Retinal pigment epithelial cell (primary cell): ENCODE data around the gene PRSS16.

Experiments
- DNase-seq: peaks from one replicate; pipeline ENCODE4 v3.0.0-alpha.2; 2010; ENCODE audit warnings: low read depth
- H3K4me3 ChIP-seq: 2 replicates; pipeline ENCODE4 v1.5.1; 2011; ENCODE audit warnings: mild to moderate bottlenecking, low read length, control low read depth, moderate library complexity
- TF ChIP-seq, protein P1 (sequence below): conservative IDR thresholded peaks from 2 replicates; pipeline ENCODE4 v1.5.1; 2011; ENCODE audit warnings: low read depth, low read length, control low read depth, inconsistent platforms

PRSS16 gene

DNA sequence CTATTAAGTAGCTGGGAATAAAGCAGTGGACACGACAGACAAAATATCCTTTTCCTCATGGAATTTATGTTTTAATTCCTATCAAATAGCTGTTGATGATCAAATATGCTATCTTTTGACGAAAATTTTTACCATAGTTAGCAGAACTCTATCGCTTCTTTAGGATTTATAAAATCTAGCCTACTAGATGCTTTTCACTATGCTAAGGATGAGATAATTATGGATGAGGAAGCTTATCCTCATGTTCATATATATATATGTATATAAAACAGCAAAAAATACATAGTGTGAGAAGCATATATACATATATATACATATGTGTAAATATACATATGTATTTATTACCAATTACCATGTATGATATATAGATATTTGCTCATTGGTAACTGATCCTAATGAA, 12.9 kb upstream of the PRSS16 start:
- TF ChIP-seq, protein P1, sequence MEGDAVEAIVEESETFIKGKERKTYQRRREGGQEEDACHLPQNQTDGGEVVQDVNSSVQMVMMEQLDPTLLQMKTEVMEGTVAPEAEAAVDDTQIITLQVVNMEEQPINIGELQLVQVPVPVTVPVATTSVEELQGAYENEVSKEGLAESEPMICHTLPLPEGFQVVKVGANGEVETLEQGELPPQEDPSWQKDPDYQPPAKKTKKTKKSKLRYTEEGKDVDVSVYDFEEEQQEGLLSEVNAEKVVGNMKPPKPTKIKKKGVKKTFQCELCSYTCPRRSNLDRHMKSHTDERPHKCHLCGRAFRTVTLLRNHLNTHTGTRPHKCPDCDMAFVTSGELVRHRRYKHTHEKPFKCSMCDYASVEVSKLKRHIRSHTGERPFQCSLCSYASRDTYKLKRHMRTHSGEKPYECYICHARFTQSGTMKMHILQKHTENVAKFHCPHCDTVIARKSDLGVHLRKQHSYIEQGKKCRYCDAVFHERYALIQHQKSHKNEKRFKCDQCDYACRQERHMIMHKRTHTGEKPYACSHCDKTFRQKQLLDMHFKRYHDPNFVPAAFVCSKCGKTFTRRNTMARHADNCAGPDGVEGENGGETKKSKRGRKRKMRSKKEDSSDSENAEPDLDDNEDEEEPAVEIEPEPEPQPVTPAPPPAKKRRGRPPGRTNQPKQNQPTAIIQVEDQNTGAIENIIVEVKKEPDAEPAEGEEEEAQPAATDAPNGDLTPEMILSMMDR: no peak
- no peak for DNase-seq
- no peak overlapping the region for H3K4me3 ChIP-seq

DNA sequence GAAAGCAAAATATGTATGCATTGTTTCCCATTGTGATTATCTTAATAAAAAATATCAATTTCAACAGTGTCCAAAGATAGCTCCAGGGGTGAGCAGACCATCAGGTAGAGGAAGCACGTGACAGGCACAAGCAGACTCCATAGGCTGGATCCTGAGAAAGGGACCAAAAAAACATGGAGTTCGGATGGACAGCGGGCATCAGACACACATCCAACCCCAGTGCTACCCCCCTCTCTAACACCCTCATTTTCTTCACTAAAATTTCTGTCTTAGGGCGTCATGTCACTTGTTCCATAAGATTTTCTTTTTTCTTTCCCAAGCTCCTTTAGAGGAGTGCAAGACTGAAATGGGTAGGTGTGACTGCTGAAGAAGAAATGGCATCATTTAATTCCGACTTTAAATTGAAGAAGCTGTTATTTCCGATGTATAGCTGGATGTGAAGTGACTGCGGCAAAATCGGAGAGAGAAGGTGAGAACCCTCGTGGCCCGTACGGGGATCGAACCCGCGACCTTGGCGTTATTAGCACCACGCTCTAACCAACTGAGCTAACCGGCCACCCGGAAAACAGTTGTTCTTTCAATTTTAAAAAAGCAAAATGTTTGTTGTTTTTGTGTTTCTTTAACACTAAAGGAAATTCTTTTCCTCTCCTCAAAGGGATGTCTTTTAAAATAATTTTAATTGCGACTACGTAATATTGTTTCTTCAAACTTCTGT, 10.3 kb upstream of the PRSS16 start:
- TF ChIP-seq, protein P1: no peak
- no peak for DNase-seq
- peak overlapping the region; percentile 28 for H3K4me3 ChIP-seq

DNA sequence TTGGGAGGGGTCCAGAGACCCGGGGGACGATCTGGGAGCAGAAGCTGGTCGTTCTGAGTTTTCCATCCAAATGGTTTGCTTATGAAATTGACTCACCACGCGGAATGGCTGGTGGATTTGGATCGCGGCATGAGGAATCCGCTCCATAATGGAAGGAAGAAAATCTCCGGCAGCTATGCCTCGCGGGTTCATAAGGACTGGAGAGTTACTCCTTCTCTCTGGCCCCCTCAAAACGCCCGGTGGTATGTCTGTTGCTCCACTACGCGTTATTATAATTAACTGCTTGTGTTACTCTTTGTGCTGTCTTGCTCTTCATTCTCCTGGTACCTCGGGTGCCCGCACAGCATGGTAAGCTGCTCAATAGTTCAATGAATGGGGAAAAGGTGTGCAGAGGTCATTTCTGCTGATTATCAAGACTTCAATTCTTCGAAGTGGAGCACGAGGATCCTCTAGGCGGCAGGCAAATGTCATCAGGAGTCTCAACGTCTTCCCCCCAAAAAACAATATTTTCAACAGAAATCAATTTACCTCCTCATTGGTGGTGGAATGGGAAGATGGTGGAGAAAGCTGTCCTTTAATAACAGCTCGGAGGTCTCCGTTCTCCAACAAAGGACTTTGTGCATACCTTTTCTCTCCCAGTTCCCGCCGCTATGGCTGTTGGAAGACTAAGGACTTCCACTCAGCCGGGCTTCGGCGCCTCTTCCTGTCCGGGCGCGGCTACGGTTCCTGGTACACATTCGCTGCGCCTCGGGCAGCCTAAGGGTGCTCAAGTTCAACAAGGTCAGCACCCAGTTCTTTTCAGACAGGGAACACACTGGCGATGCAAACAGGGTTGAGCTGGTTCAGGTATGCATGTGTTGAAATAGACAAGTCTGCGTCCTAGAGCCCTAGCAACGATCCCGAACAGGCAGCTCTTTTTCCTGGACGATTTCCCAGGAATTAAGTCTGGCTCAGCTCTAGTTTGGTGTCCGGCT, 9.2 kb upstream of the PRSS16 start:
- no peak for DNase-seq
- peak overlapping the region; percentile 28 for H3K4me3 ChIP-seq
- TF ChIP-seq, protein P1: no peak

DNA sequence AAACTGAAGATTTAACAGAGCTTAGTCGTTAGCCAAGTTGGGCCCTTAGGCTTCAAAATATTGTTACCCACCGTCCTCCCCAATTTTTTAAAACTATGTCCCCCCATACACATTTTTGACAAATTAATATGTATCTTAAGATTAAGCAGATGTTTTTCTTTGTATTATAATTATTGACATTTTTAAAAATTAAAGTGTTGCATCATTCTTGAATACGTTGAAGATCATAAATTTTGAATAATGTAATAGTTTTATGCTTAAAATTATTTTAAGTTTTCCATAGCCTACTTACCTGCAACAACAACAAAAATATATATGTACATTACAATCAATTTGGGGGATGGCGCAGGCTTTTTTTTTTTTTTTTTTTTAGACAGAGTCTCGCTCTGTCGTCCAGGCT, 8.2 kb upstream of the PRSS16 start:
- TF ChIP-seq, protein P1: no peak
- no peak for DNase-seq
- H3K4me3 ChIP-seq: no peak overlapping the region

DNA sequence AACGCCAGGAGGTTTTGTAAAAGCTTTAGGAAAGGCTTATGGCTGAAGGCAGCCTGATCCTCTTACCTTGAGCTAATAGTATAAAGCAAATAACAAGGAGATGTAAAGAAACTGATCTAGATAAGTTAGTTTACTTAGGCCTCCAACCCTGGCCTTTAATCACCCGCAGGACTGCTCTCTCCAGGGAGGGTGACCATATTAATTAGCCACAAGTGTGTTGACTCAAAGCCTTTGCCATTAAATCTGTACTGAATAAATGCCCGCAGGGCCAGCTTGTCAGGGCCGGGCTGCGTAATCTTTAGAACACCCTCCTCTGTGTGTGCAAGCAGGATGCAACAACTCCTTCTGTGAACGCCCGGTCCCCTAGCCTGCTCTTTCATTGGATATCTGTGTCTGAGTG, 6.1 kb upstream of the PRSS16 start:
- H3K4me3 ChIP-seq: no peak overlapping the region
- TF ChIP-seq, protein P1: no peak
- DNase-seq: no peak

DNA sequence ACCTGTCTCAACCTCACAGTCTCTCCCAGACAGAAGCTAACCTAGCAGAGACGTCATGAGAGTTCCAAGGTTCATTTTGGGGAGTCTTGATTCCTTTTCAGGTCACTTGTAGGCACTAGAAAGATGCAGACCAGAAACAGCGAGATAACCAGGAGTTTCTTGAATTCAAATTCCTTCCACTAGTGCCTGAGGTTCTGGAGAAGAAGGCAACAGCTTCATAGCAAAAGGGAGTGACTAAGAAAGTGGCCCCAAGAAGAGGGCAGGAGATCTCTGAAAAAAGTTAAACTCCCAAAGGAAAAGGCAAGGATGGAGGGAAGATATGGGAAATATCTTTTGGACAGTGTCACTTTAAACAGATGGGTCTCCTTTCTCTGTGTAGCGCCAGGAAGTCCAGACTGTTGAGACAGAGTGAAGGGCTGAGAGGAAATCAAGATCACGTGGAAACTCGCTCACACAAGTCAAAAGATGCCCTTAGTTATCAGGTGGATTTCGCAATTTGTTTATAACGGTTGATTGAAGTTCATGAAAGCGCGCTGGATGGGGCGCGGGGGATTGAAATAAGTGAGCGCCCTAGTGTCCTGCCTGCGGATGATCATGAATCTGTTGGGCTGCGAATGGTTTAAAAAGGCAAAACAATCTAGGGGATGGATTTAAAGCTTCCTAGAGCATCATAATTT, 4.8 kb upstream of the PRSS16 start:
- TF ChIP-seq, protein P1: no peak
- no peak for DNase-seq

More for the DNA sequence above, 4.8 kb upstream of the PRSS16 start:
- no peak overlapping the region for H3K4me3 ChIP-seq
